Astrocyte of the hippocampus (primary cell): ENCODE measurements around the gene VWA8.

ENCODE experiments used
- DNase-seq: peaks from one replicate; pipeline ENCODE4 v3.0.0; 2011; ENCODE audit warnings: low read depth, low spot score

The VWA8 gene

GRCh38 chr13:41520660-41521630 is 440.0 kb downstream of the VWA8 start:
- DNase-seq, result peak; percentile 31

GRCh38 chr13:41520016-41520659 is 440.8 kb downstream of the VWA8 start:
- DNase-seq, result no peak
